Measurements from ENCODE around the gene SERPINC1. TPM values are rescaled to one million over a fixed set of nuclear protein-coding genes. Genes with fewer than 3 reads are reported as not detected.

SERPINC1 gene
- total RNA-seq, 2 experiments from 2014 or later = 0.23 TPM; not detected in 1

GRCh38 chr1:173916667-173917066, 460 bp downstream of the SERPINC1 start:
- CTCF ChIA-PET = no interaction called here
- H3K4me3 Mint-ChIP-seq = no peak overlapping the region

GRCh38 chr1:173915596-173915995, 1.5 kb downstream of the SERPINC1 start:
- CTCF ChIA-PET = interaction anchor here (0.6 kb wide), 1 partner anchor 496 kb away, joined by 3 read pairs; no protein-coding TSS in a partner anchor
- DNase-seq = no peak
- H3K9me3 Mint-ChIP-seq = no peaks in the 10 kb centered on the region

More at GRCh38 chr1:173916667-173917066, 460 bp downstream of the SERPINC1 start:
- POLR2A ChIA-PET = no interaction called here
- H3K27ac Mint-ChIP-seq = no peak overlapping the region
- no peaks in the 10 kb centered on the region for H3K4me1 Mint-ChIP-seq
- no peaks in the 10 kb centered on the region for H3K36me3 Mint-ChIP-seq (ENCODE audit: low read depth)
- DNase-seq = no peak
- no peaks in the 10 kb centered on the region for H3K27me3 Mint-ChIP-seq
- no peaks in the 10 kb centered on the region for H3K9me3 Mint-ChIP-seq

GRCh38 chr1:173914366-173914871, 2.7 kb downstream of the SERPINC1 start:
- Mint-ChIP-seq H3K36me3 (ENCODE audit: low read depth) (no peaks in the 10 kb centered on the region), H3K27me3 (no peaks in the 10 kb centered on the region), H3K4me1 (no peaks in the 10 kb centered on the region), H3K27ac (no peak overlapping the region), H3K4me3 (no peak overlapping the region), H3K9me3 (no peaks in the 10 kb centered on the region)
- DNase-seq = peak; percentile 21
- ChIA-PET CTCF (interaction anchor here (1.3 kb wide), 1 partner anchor 12 kb away, joined by 3 read pairs; no protein-coding TSS in a partner anchor), POLR2A (interaction anchor here (0.7 kb wide), 1 partner anchor 41 kb away, joined by 3 read pairs; no protein-coding TSS in a partner anchor)

More at GRCh38 chr1:173915596-173915995, 1.5 kb downstream of the SERPINC1 start:
- H3K27ac Mint-ChIP-seq = no peak overlapping the region
- H3K36me3 Mint-ChIP-seq (ENCODE audit: low read depth) = no peaks in the 10 kb centered on the region
- H3K27me3 Mint-ChIP-seq = no peaks in the 10 kb centered on the region
- POLR2A ChIA-PET = no interaction called here
- H3K4me1 Mint-ChIP-seq = no peaks in the 10 kb centered on the region
- H3K4me3 Mint-ChIP-seq = no peak overlapping the region

GRCh38 chr1:173913111-173913510, 4.0 kb downstream of the SERPINC1 start:
- Mint-ChIP-seq H3K9me3 (no peaks in the 10 kb centered on the region), H3K4me3 (no peak overlapping the region), H3K27me3 (no peaks in the 10 kb centered on the region), H3K27ac (no peak overlapping the region), H3K4me1 (no peaks in the 10 kb centered on the region), H3K36me3 (ENCODE audit: low read depth) (no peaks in the 10 kb centered on the region)
- CTCF ChIA-PET = interaction anchor here (0.7 to 1.1 kb wide), 2 partner anchors 40 to 45 kb away, joined by 3 read pairs; partner anchors contain the start of genes GAS5 and ZBTB37
- POLR2A ChIA-PET = no interaction called here
- DNase-seq = no peak

GRCh38 chr1:173903827-173904531, 13.1 kb downstream of the SERPINC1 start:
- no peaks in the 10 kb centered on the region for H3K9me3 Mint-ChIP-seq
- ChIA-PET CTCF (no interaction called here), POLR2A (no interaction called here)
- no peak overlapping the region for H3K27ac Mint-ChIP-seq
- H3K36me3 Mint-ChIP-seq (ENCODE audit: low read depth) = peaks cover 3% of the 10 kb centered on the region
- DNase-seq = no peak
- no peak overlapping the region for H3K4me3 Mint-ChIP-seq
- H3K4me1 Mint-ChIP-seq = peaks cover 6% of the 10 kb centered on the region
- H3K27me3 Mint-ChIP-seq = no peaks in the 10 kb centered on the region

- peaks cover 6% of the 10 kb centered on the region for H3K4me1 Mint-ChIP-seq
- ChIA-PET CTCF (no interaction called here), POLR2A (no interaction called here)
- no peak overlapping the region for H3K4me3 Mint-ChIP-seq
- H3K27me3 Mint-ChIP-seq = no peaks in the 10 kb centered on the region
- no peaks in the 10 kb centered on the region for H3K9me3 Mint-ChIP-seq
- DNase-seq = no peak
- peaks cover 3% of the 10 kb centered on the region for H3K36me3 Mint-ChIP-seq (ENCODE audit: low read depth)
- no peak overlapping the region for H3K27ac Mint-ChIP-seq
These were observed 16.1 kb downstream of the SERPINC1 start for GRCh38 chr1:173900992-173901391.

GRCh38 chr1:173900427-173900826, 16.7 kb downstream of the SERPINC1 start:
- H3K9me3 Mint-ChIP-seq = no peaks in the 10 kb centered on the region
- no peaks in the 10 kb centered on the region for H3K36me3 Mint-ChIP-seq (ENCODE audit: low read depth)
- no peak for DNase-seq
- no peak overlapping the region for H3K27ac Mint-ChIP-seq
- H3K27me3 Mint-ChIP-seq = no peaks in the 10 kb centered on the region
- POLR2A ChIA-PET = no interaction called here
- no peak overlapping the region for H3K4me3 Mint-ChIP-seq
- CTCF ChIA-PET = no interaction called here
- H3K4me1 Mint-ChIP-seq = peaks cover 6% of the 10 kb centered on the region

GRCh38 chr1:173894189-173894588, 22.9 kb downstream of the SERPINC1 start:
- Mint-ChIP-seq H3K4me1 (no peaks in the 10 kb centered on the region), H3K27me3 (no peaks in the 10 kb centered on the region), H3K27ac (no peak overlapping the region), H3K36me3 (ENCODE audit: low read depth) (peaks cover 24% of the 10 kb centered on the region), H3K4me3 (no peak overlapping the region), H3K9me3 (no peaks in the 10 kb centered on the region)
- no peak for DNase-seq
- ChIA-PET CTCF (no interaction called here), POLR2A (interaction anchor here (1.8 kb wide), 1 partner anchor 26 kb away, joined by 7 read pairs; the partner anchor contains the start of genes GAS5 and ZBTB37)

- Mint-ChIP-seq H3K9me3 (no peaks in the 10 kb centered on the region), H3K4me1 (no peaks in the 10 kb centered on the region), H3K36me3 (ENCODE audit: low read depth) (peaks cover 26% of the 10 kb centered on the region), H3K4me3 (no peak overlapping the region), H3K27me3 (no peaks in the 10 kb centered on the region), H3K27ac (no peak overlapping the region)
- no peak for DNase-seq
- POLR2A ChIA-PET = interaction anchor here (0.6 kb wide), 1 partner anchor 25 kb away, joined by 3 read pairs; the partner anchor contains the start of gene ZBTB37
- CTCF ChIA-PET = no interaction called here
These were observed 23.5 kb downstream of the SERPINC1 start for GRCh38 chr1:173893611-173894010.

- Mint-ChIP-seq H3K9me3 (no peaks in the 10 kb centered on the region), H3K27ac (no peak overlapping the region), H3K4me3 (no peak overlapping the region), H3K4me1 (peaks cover 4% of the 10 kb centered on the region), H3K36me3 (ENCODE audit: low read depth) (peaks cover 51% of the 10 kb centered on the region), H3K27me3 (no peaks in the 10 kb centered on the region)
- DNase-seq = no peak
- ChIA-PET POLR2A (no interaction called here), CTCF (no interaction called here)
These were observed 27.2 kb downstream of the SERPINC1 start for GRCh38 chr1:173889885-173890284.

GRCh38 chr1:173888749-173889148, 28.4 kb downstream of the SERPINC1 start:
- POLR2A ChIA-PET = interaction anchor here (0.8 to 1.4 kb wide), 3 partner anchors 12 to 21 kb away, joined by 3 to 4 read pairs (median 3); partner anchors contain the start of gene ZBTB37

GRCh38 chr1:173887627-173888026, 29.5 kb downstream of the SERPINC1 start:
- peaks cover 48% of the 10 kb centered on the region for H3K36me3 Mint-ChIP-seq (ENCODE audit: low read depth)
- POLR2A ChIA-PET = interaction anchor here (1.4 kb wide), 1 partner anchor 19 kb away, joined by 4 read pairs; the partner anchor contains the start of gene ZBTB37
- peaks cover 4% of the 10 kb centered on the region for H3K4me1 Mint-ChIP-seq
- no peak overlapping the region for H3K4me3 Mint-ChIP-seq
- CTCF ChIA-PET = no interaction called here
- DNase-seq = no peak
- H3K27me3 Mint-ChIP-seq = no peaks in the 10 kb centered on the region
- H3K27ac Mint-ChIP-seq = no peak overlapping the region
- no peaks in the 10 kb centered on the region for H3K9me3 Mint-ChIP-seq

More at GRCh38 chr1:173888749-173889148, 28.4 kb downstream of the SERPINC1 start:
- H3K4me3 Mint-ChIP-seq = no peak overlapping the region
- CTCF ChIA-PET = no interaction called here
- no peaks in the 10 kb centered on the region for H3K9me3 Mint-ChIP-seq
- peaks cover 48% of the 10 kb centered on the region for H3K36me3 Mint-ChIP-seq (ENCODE audit: low read depth)
- DNase-seq = no peak
- peaks cover 4% of the 10 kb centered on the region for H3K4me1 Mint-ChIP-seq
- no peak overlapping the region for H3K27ac Mint-ChIP-seq
- no peaks in the 10 kb centered on the region for H3K27me3 Mint-ChIP-seq

GRCh38 chr1:173886746-173887611, 30.1 kb downstream of the SERPINC1 start:
- Mint-ChIP-seq H3K4me3 (no peak overlapping the region), H3K4me1 (peaks cover 4% of the 10 kb centered on the region), H3K36me3 (ENCODE audit: low read depth) (peaks cover 45% of the 10 kb centered on the region), H3K27ac (no peak overlapping the region), H3K27me3 (no peaks in the 10 kb centered on the region), H3K9me3 (no peaks in the 10 kb centered on the region)
- ChIA-PET POLR2A (no interaction called here), CTCF (no interaction called here)
- DNase-seq = no peak

Data from activated CD4-positive, alpha-beta memory T cell treated with anti-CD3 and anti-CD28 coated beads, Interleukin-2, amount 10 ng/mL, durations not matched to agents 7 days and 5 days (primary cell).